Uterus (tissue), 4 donors: ENCODE results near the gene GTF2F1. TPM values are rescaled to one million over a fixed set of nuclear protein-coding genes. Genes with fewer than 3 reads are reported as not detected.

ENCODE experiments used
- DNase-seq, 2 donors: peaks; one replicate each; pipeline ENCODE4 v3.0.0-alpha.2; 2019 to 2020
- H3K27ac ChIP-seq, 2 donors: fragments of 200-600 bp; sonication (generic); 1 replicate in 1 of 2; 2 replicates in 1 of 2; pipeline ENCODE4 v1.5.1; 2016 to 2018
- H3K27me3 ChIP-seq, 2 donors: fragments of 200-600 bp; sonication (generic); one replicate each; pipeline ENCODE4 v1.5.1; 2018 to 2019; ENCODE audit warnings: control low read depth in 1 of 2
- H3K36me3 ChIP-seq, 2 donors: fragments of 200-600 bp; sonication (generic); one replicate each; pipeline ENCODE4 v1.5.1; 2019; ENCODE audit warnings: control low read depth in 1 of 2
- H3K4me1 ChIP-seq, 2 donors: fragments of 200-600 bp; sonication (generic); one replicate each; pipeline ENCODE4 v1.5.1; 2018 to 2019; ENCODE audit warnings: control low read depth in 1 of 2
- H3K4me3 ChIP-seq, 2 donors: fragments of 200-600 bp; sonication (generic); 1 replicate in 1 of 2; 2 replicates in 1 of 2; pipeline ENCODE4 v1.5.1; 2018 to 2019; ENCODE audit warnings: mild to moderate bottlenecking in 1 of 2
- H3K9me3 ChIP-seq, 2 donors: fragments of 200-600 bp; sonication (generic); one replicate each; pipeline ENCODE4 v1.5.1; 2019; ENCODE audit warnings: control low read depth in 1 of 2
- CTCF ChIP-seq, 4 experiments: fragments of 200-600 bp in 2 of 4; fragments of 450-650 bp in 2 of 4; sonication (generic) in 2 of 4; IDR thresholded peaks; one replicate each; pipeline ENCODE4 v1.5.1; 2016 to 2019; ENCODE audit warnings: antibody characterized with exemption in 4 of 4, mild to moderate bottlenecking in 2 of 4, moderate library complexity in 1 of 4
- POLR2A ChIP-seq, 2 donors: fragments of 450-650 bp; IDR thresholded peaks; one replicate each; pipeline ENCODE4 v1.6.1; 2016; ENCODE audit warnings: antibody characterized with exemption in 2 of 2, mild to moderate bottlenecking in 1 of 2, moderate library complexity in 1 of 2
- intact Hi-C: fragments of 100-400 bp; cut with DNase I; formaldehyde crosslinking; loops from one replicate; pipeline ENCODE4 v1.15.1; 2023; ENCODE audit warnings: low total_unique reads
- total RNA-seq, 4 donors: library from RNA; depleted of rRNA in 3 of 4; stranded (reverse); fragments of >200 nt in 3 of 4; gene quantifications; one replicate each; pipeline versions ENCODE4 v1.1.0 to v1.2.4, GENCODE V29; 2014 to 2023
- donor health status: DM: yes; HTN: yes; CAD: no.

The GTF2F1 gene
- total RNA-seq, 4 donors from 2014 or later, result 38.2 to 82.2 (median 61.8) TPM

- Histone ChIP-seq H3K27ac (no peak overlapping the region), H3K27me3 (no peaks in the 10 kb centered on the region), H3K4me3 (no peak overlapping the region), H3K36me3 (no peaks in the 10 kb centered on the region), H3K4me1 (no peaks in the 10 kb centered on the region), H3K9me3 (no peaks in the 10 kb centered on the region)
- intact Hi-C loops, result no loop called here
- DNase-seq, result no peak
- TF ChIP-seq CTCF (IDR thresholded peaks at IDR 0.05) (no peak), POLR2A (IDR thresholded peaks at IDR 0.05) (no peak)
These were observed 13.2 kb downstream of the GTF2F1 start for GRCh38 chr19:6379744-6380143.

- Histone ChIP-seq H3K27me3 (no peaks in the 10 kb centered on the region), H3K27ac (peak overlapping the region in 1 of 2 donors; percentile 22), H3K4me3 (no peak overlapping the region), H3K4me1 (peaks cover 0 to 9% of the 10 kb centered on the region in 2 donors), H3K36me3 (no peaks in the 10 kb centered on the region), H3K9me3 (no peaks in the 10 kb centered on the region)
- intact Hi-C loops, result no loop called here
- TF ChIP-seq CTCF (IDR thresholded peaks at IDR 0.05) (no peak), POLR2A (IDR thresholded peaks at IDR 0.05) (no peak)
- no peak for DNase-seq
These were observed 14.5 kb downstream of the GTF2F1 start for GRCh38 chr19:6378486-6378885.

- H3K36me3 ChIP-seq, result no peaks in the 10 kb centered on the region
- DNase-seq, result peak; percentile 59 to 61
These were observed 14.9 kb downstream of the GTF2F1 start for GRCh38 chr19:6378041-6378440.

GRCh38 chr19:6376512-6377190 lies 16.3 kb downstream of the GTF2F1 start:
- intact Hi-C loops, result no loop called here
- no peak for DNase-seq
- no peak for TF ChIP-seq POLR2A (IDR thresholded peaks at IDR 0.05)
- no peak for TF ChIP-seq CTCF (IDR thresholded peaks at IDR 0.05)
- H3K4me1 ChIP-seq, result peaks cover 0 to 9% of the 10 kb centered on the region in 2 donors
- no peaks in the 10 kb centered on the region for H3K36me3 ChIP-seq
- no peaks in the 10 kb centered on the region for H3K9me3 ChIP-seq
- no peaks in the 10 kb centered on the region for H3K27me3 ChIP-seq
- H3K4me3 ChIP-seq, result no peak overlapping the region
- peak overlapping the region; percentile 8 to 16 for H3K27ac ChIP-seq

More at GRCh38 chr19:6378041-6378440, 14.9 kb downstream of the GTF2F1 start:
- peaks cover 0 to 9% of the 10 kb centered on the region in 2 donors for H3K4me1 ChIP-seq
- H3K4me3 ChIP-seq, result no peak overlapping the region
- H3K27me3 ChIP-seq, result no peaks in the 10 kb centered on the region
- TF ChIP-seq CTCF (IDR thresholded peaks at IDR 0.05) (no peak), POLR2A (IDR thresholded peaks at IDR 0.05) (no peak)
- H3K27ac ChIP-seq, result peak overlapping the region; percentile 6 to 22
- no peaks in the 10 kb centered on the region for H3K9me3 ChIP-seq
- intact Hi-C loops, result no loop called here

GRCh38 chr19:6375411-6376010 lies 17.5 kb downstream of the GTF2F1 start, which contains the start of gene PSPN:
TSS of gene PSPN (minus strand) at chr19:6375933. CDS start at chr19:6375849, 84 bp downstream.
- intact Hi-C loops, result no loop called here
- peaks cover 0 to 9% of the 10 kb centered on the region in 2 donors for H3K4me1 ChIP-seq
- no peaks in the 10 kb centered on the region for H3K9me3 ChIP-seq
- no peaks in the 10 kb centered on the region for H3K27me3 ChIP-seq
- no peak within 1 kb of the TSS for H3K4me3 ChIP-seq
- H3K27ac ChIP-seq, result peak within 1 kb of the TSS; percentile 8 to 16
- H3K36me3 ChIP-seq, result no peaks in the 10 kb centered on the region
- DNase-seq, result no peak
- TF ChIP-seq POLR2A (IDR thresholded peaks at IDR 0.05), result no peak
- TF ChIP-seq CTCF (IDR thresholded peaks at IDR 0.05), result no peak
